GM21528 (cell line): ENCODE measurements around the gene KLHL5.
"Not testable (repeated sequence)": the region's sequence is repeated elsewhere in the genome, so short reads cannot be mapped to it uniquely, and the experiment has no call there.

Experiments
- ATAC-seq: cut with Tn5 transposase; IDR thresholded peaks from one replicate; pipeline ENCODE4 v1.9.1; 2021; ENCODE audit warnings: mild to moderate bottlenecking, moderate library complexity; ENCODE audit not compliant: unreplicated experiment, low FRiP score

KLHL5 gene

GRCh38 chr4:39083164-39083563 lies 21.1 kb downstream of the KLHL5 start:
- no peak for ATAC-seq

- no peak for ATAC-seq
These were observed 23.9 kb downstream of the KLHL5 start for GRCh38 chr4:39085891-39086290.

GRCh38 chr4:39096847-39097246 lies 34.8 kb downstream of the KLHL5 start:
- ATAC-seq, result no peak

- ATAC-seq, result no peak
These were observed 35.3 kb downstream of the KLHL5 start for GRCh38 chr4:39097290-39097689.

GRCh38 chr4:39102297-39102696 lies 40.3 kb downstream of the KLHL5 start:
- ATAC-seq, result no peak

- ATAC-seq, result no peak
These were observed 41.3 kb downstream of the KLHL5 start for GRCh38 chr4:39103291-39103690.

GRCh38 chr4:39104255-39104654 lies 42.2 kb downstream of the KLHL5 start:
- ATAC-seq, result no peak

GRCh38 chr4:39106011-39106410 lies 44.0 kb downstream of the KLHL5 start:
- ATAC-seq, result no peak

- no peak for ATAC-seq
These were observed 52.4 kb downstream of the KLHL5 start for GRCh38 chr4:39114436-39114835.

GRCh38 chr4:39118034-39118658 lies 56.1 kb downstream of the KLHL5 start:
- ATAC-seq, result no peak

GRCh38 chr4:39120418-39120817 lies 58.4 kb downstream of the KLHL5 start:
- ATAC-seq, result no peak

- peak; percentile 83 for ATAC-seq
These were observed 63.0 kb downstream of the KLHL5 start for GRCh38 chr4:39124885-39125599.

- ATAC-seq, result no peak
These were observed 63.6 kb downstream of the KLHL5 start for GRCh38 chr4:39125600-39125985.

GRCh38 chr4:39126256-39127095 lies 64.4 kb downstream of the KLHL5 start:
- no peak for ATAC-seq

- ATAC-seq, result no peak
These were observed 71.6 kb downstream of the KLHL5 start for GRCh38 chr4:39133623-39134022.

GRCh38 chr4:39134683-39135306 lies 72.8 kb downstream of the KLHL5 start:
- no peak for ATAC-seq

- not testable (repeated sequence) for ATAC-seq
These were observed 76.2 kb downstream of the KLHL5 start for GRCh38 chr4:39138227-39138626.

- ATAC-seq, result no peak
These were observed 84.2 kb downstream of the KLHL5 start for GRCh38 chr4:39146211-39146610.

GRCh38 chr4:39154009-39154408 lies 92.0 kb downstream of the KLHL5 start:
- ATAC-seq, result no peak

GRCh38 chr4:39157520-39157919 lies 95.5 kb downstream of the KLHL5 start:
- ATAC-seq, result no peak

GRCh38 chr4:39166177-39166576 lies 104.1 kb downstream of the KLHL5 start:
- ATAC-seq, result peak; percentile 56
